Astrocyte of the spinal cord (primary cell): Measurements from ENCODE around the gene MTCH1.
"Not testable (repeated sequence)": the region's sequence is repeated elsewhere in the genome, so short reads cannot be mapped to it uniquely, and the experiment has no call there.

Experiments
- DNase-seq: peaks from one replicate; pipeline ENCODE4 v3.0.0; 2011; ENCODE audit warnings: low read depth, low spot score
- H3K4me3 ChIP-seq: 2 replicates; pipeline ENCODE4 v1.5.1; 2011; ENCODE audit warnings: low read depth, mild to moderate bottlenecking, low read length, moderate library complexity
- CTCF ChIP-seq: IDR thresholded peaks from 2 replicates; pipeline ENCODE4 v1.5.1; 2012; ENCODE audit warnings: low read depth, mild to moderate bottlenecking, low read length, inconsistent platforms
- in situ Hi-C: cut with HindIII; loops from 2 replicates; pipeline ENCODE4 v1.10.0; 2017; ENCODE audit warnings: low sequenced_read_pairs

Gene MTCH1

GRCh38 chr6:36940027-36940426 lies 46.0 kb downstream of the MTCH1 start:
- in situ Hi-C loops = no loop called here
- no peak for TF ChIP-seq CTCF

DNA sequence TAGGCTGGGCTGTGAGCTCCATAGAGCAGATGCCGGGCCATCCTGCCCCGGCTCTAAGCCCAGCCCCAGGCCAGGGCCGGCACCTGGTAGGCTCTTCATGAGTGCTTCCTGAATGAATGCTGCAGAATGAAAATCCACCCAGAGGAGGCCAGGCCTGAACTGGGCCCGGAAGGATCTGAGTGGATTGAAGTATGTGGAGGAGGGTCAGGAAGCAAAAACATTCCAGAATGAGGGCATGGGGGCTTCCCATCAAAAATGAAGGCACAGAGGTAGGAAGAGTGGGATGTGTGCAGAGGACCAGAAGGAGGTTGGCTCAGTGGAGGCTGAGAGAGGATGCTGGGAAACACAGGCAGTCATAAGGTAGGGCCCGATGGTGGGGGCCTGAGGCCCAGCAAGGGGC lies 47.0 kb downstream of the MTCH1 start:
- in situ Hi-C loops, DNase-seq, H3K4me3 ChIP-seq: not testable (repeated sequence)

More at GRCh38 chr6:36940027-36940426, 46.0 kb downstream of the MTCH1 start:
- DNase-seq = no peak
- no peak overlapping the region for H3K4me3 ChIP-seq

DNA sequence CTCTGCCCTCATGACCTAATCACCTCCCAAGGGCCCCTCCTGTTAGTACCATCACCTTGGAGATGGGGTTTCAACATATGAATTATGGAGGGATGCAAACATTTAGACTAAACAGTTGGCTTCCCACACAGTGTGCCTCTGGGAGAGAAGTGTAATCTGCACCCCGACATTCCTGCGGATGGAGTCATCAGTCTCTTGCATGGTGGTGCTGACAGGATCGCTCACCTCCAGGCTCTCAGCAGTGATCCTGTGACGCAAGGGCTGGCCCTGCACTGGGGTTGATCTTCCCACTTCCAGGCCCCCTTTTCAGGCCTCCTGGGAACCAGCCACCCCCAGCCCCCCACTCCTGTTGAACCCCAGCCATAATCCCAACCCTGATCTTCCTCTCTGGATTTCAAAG lies 47.5 kb downstream of the MTCH1 start:
- in situ Hi-C loops = no loop called here
- no peak for TF ChIP-seq CTCF
- peak; percentile 58 for DNase-seq
- H3K4me3 ChIP-seq = no peak overlapping the region

DNA sequence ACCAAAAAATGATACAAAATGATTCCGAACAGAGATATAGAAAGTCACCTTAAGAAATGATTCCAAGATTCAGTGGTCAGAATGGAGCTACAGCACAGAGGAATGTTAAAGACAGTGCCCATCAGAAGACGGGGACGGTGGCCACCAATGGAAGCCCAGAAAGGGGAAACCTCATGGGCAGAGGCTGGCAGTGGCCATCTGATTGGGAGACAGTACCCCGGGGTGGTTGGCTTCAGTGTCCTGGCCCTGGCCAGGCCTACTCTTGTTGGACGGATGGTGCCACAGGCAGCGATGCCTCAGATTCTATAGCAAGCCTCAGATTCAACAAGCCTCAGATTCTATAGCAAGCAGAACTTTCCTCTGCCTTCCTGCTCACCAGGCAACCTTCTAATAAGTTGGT lies 48.1 kb downstream of the MTCH1 start:
- DNase-seq = no peak
- TF ChIP-seq CTCF = no peak
- in situ Hi-C loops = no loop called here
- H3K4me3 ChIP-seq = no peak overlapping the region

DNA sequence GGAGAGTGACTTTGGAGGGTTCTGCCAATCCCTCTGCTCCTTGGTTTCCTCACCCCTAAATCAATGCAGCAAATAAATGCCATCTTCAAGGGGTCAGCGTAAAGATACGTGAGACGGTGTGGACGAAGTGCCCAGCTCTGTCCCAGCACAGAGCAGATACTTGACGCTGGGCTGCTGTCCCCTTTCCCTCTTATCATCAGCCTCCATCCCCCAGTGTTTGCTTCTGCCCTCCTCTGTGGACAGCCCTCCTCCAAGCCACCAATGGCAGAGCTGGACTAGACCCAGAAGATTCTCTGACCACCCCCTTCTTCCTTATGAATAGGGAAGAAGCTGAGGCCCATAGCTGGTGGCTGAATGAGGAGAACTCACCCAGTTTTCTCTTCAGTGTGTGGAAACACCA lies 49.2 kb downstream of the MTCH1 start:
- in situ Hi-C loops = no loop called here
- DNase-seq = no peak
- TF ChIP-seq CTCF = no peak
- H3K4me3 ChIP-seq = no peak overlapping the region

GRCh38 chr6:36934901-36935300 lies 51.1 kb downstream of the MTCH1 start:
- in situ Hi-C loops = no loop called here
- H3K4me3 ChIP-seq = no peak overlapping the region
- DNase-seq = no peak
- TF ChIP-seq CTCF = no peak

DNA sequence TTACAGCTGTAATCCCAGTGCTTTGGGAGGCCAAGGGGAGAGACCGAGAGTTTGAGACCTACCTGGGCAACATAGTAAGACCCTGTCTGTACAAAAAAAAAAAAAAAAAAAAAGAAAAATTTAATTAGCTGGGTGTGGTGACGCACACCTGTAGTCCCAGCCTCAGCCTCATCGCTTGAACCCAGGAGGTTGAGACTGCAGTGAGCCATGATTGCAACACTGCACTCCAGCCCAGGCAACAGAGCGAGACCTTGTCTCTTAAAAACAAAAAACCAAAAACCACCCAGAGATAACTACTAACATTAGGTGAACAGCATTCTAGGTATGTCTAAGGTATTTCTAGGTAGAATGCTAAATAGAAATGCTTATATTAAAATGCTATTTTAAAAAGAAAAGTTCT lies 52.5 kb downstream of the MTCH1 start:
- in situ Hi-C loops = no loop called here
- DNase-seq = no peak
- TF ChIP-seq CTCF = no peak
- H3K4me3 ChIP-seq = no peak overlapping the region
